H1 (cell line): ENCODE data around the gene TXNIP. TPM values are rescaled to one million over a fixed set of nuclear protein-coding genes. Genes with fewer than 3 reads are reported as not detected.

Source experiments
- CTCF ChIA-PET: fragments of 300-600 bp; sonication (Branson Sonifier 250); formaldehyde crosslinking; loops from one replicate; lab custom pipeline; 2021; ENCODE audit not compliant: partially characterized antibody; lab: Charles Lee
- POLR2A ChIA-PET: fragments of 300-600 bp; sonication (Branson Sonifier 250); formaldehyde crosslinking; loops from one replicate; lab custom pipeline; 2021; ENCODE audit warnings: inconsistent platforms; ENCODE audit not compliant: partially characterized antibody; lab: Charles Lee
- DNase-seq, 2 experiments: peaks; one replicate each; pipeline versions ENCODE4 v3.0.0 to v3.0.0-alpha.2; 2010 to 2022; ENCODE audit warnings: low spot score in 2 of 2, low read depth in 1 of 2, mixed read lengths in 1 of 2
- FAIRE-seq: peaks from 2 replicates; lab custom pipeline; 2011; peaks lifted over from hg19 to GRCh38; lab: Jason Lieb, UNC
- H2AFZ ChIP-seq: 2 replicates; pipeline ENCODE4 v1.8.1; 2012; ENCODE audit warnings: low read length, inconsistent platforms
- H2AK5ac ChIP-seq: 2 replicates; pipeline ENCODE4 v1.6.1; 2013; ENCODE audit warnings: low read depth, low read length
- H2BK120ac ChIP-seq: replicated peaks from 2 replicates; pipeline ENCODE3; 2013; ENCODE audit warnings: low read depth, low read length, inconsistent platforms
- H2BK12ac ChIP-seq: 2 replicates; pipeline ENCODE4 v1.6.1; 2013; ENCODE audit warnings: low read depth, low read length
- H2BK15ac ChIP-seq: 2 replicates; pipeline ENCODE4 v1.6.1; 2013; ENCODE audit warnings: low read length
- H2BK20ac ChIP-seq: 2 replicates; pipeline ENCODE4 v1.6.1; 2013; ENCODE audit warnings: low read length
- H2BK5ac ChIP-seq: 2 replicates; pipeline ENCODE4 v1.6.1; 2013; ENCODE audit warnings: low read depth, low read length
- H3K14ac ChIP-seq: 2 replicates; pipeline ENCODE4 v1.6.1; 2013; ENCODE audit warnings: inconsistent platforms; ENCODE audit not compliant: insufficient read length
- H3K18ac ChIP-seq: 2 replicates; pipeline ENCODE4 v1.6.1; 2013; ENCODE audit warnings: low read length; ENCODE audit errors: extremely low read depth
- H3K23ac ChIP-seq: 2 replicates; pipeline ENCODE4 v1.6.1; 2013; ENCODE audit warnings: inconsistent platforms; ENCODE audit not compliant: insufficient read length
- H3K23me2 ChIP-seq: 2 replicates; pipeline ENCODE4 v1.6.1; 2013; ENCODE audit warnings: low read depth, low read length
- H3K27ac ChIP-seq: 2 replicates; pipeline ENCODE4 v1.6.1; 2011; ENCODE audit warnings: low read depth, low read length, inconsistent platforms
- H3K27me3 ChIP-seq, 4 experiments: replicated peaks in 1 of 4; 1 replicate in 1 of 4; 2 replicates in 3 of 4; pipeline versions ENCODE4 v1.6.1 to v1.8.1; 2011 to 2013; ENCODE audit warnings: low read length in 3 of 4, mild to moderate bottlenecking in 3 of 4, inconsistent platforms in 2 of 4, mixed read lengths in 2 of 4, moderate library complexity in 1 of 4; ENCODE audit not compliant: control insufficient read depth in 3 of 4, insufficient read depth in 3 of 4; ENCODE audit errors: extremely low read depth in 1 of 4
- H3K36me3 ChIP-seq, 4 experiments: 2 replicates each; pipeline versions ENCODE4 v1.6.1 to v1.8.1; 2011 to 2013; ENCODE audit warnings: mild to moderate bottlenecking in 4 of 4, low read length in 3 of 4, moderate library complexity in 2 of 4, control low read depth in 1 of 4, inconsistent platforms in 1 of 4; ENCODE audit not compliant: insufficient read depth in 4 of 4, control insufficient read depth in 2 of 4
- H3K4ac ChIP-seq: replicated peaks from 2 replicates; pipeline ENCODE3; 2013; ENCODE audit warnings: low read length, low read depth, mixed read lengths, inconsistent platforms; ENCODE audit not compliant: insufficient read length
- H3K4me1 ChIP-seq, 4 experiments: replicated peaks in 1 of 4; 1 replicate in 1 of 4; 2 replicates in 3 of 4; pipeline versions ENCODE4 v1.6.1 to v1.8.1; 2011 to 2013; ENCODE audit warnings: low read length in 3 of 4, inconsistent platforms in 2 of 4, mixed read lengths in 1 of 4; ENCODE audit not compliant: insufficient read depth in 4 of 4, control insufficient read depth in 3 of 4
- H3K4me2 ChIP-seq, 2 experiments: 2 replicates each; pipeline versions ENCODE4 v1.6.1 to v1.8.1; 2011 to 2013; ENCODE audit warnings: low read depth in 2 of 2, low read length in 2 of 2, control low read depth in 1 of 2, inconsistent platforms in 1 of 2, mild to moderate bottlenecking in 1 of 2; ENCODE audit not compliant: insufficient read depth in 1 of 2
- H3K4me3 ChIP-seq, 4 experiments: fragments of 200-600, 300-600 bp in 1 of 4; sonication (generic), shearing (Covaris generic), sonication (Bioruptor Twin) in 1 of 4; 2 replicates each; pipeline versions ENCODE4 v1.5.1 to v1.8.1; 2011 to 2016; ENCODE audit warnings: low read length in 4 of 4, low read depth in 3 of 4, control low read depth in 2 of 4, inconsistent platforms in 2 of 4, mild to moderate bottlenecking in 2 of 4, mixed read lengths in 1 of 4, moderate library complexity in 1 of 4; ENCODE audit not compliant: insufficient read depth in 2 of 4; ENCODE audit errors: extremely low read depth in 1 of 4
- H3K56ac ChIP-seq: replicated peaks from 2 replicates; pipeline ENCODE3; 2013; ENCODE audit warnings: low read depth, mild to moderate bottlenecking, mixed read lengths, low read length, inconsistent platforms; ENCODE audit not compliant: insufficient read length
- H3K79me1 ChIP-seq: 2 replicates; pipeline ENCODE4 v1.6.1; 2013; ENCODE audit warnings: low read depth, low read length, control low read depth
- H3K79me2 ChIP-seq, 2 experiments: 2 replicates each; pipeline versions ENCODE4 v1.6.1 to v1.8.1; 2012 to 2013; ENCODE audit warnings: low read length in 2 of 2, mild to moderate bottlenecking in 2 of 2, inconsistent platforms in 1 of 2; ENCODE audit not compliant: insufficient read depth in 2 of 2, control insufficient read depth in 1 of 2
- H3K9ac ChIP-seq, 4 experiments: replicated peaks in 1 of 4; 1 replicate in 1 of 4; 2 replicates in 3 of 4; pipeline versions ENCODE4 v1.6.1 to v1.8.1; 2011 to 2013; ENCODE audit warnings: low read depth in 3 of 4, low read length in 3 of 4, control low read depth in 2 of 4, mild to moderate bottlenecking in 2 of 4, moderate library complexity in 2 of 4, inconsistent platforms in 1 of 4; ENCODE audit errors: extremely low read depth in 1 of 4
- H3K9me3 ChIP-seq, 2 experiments: 2 replicates each; pipeline versions ENCODE4 v1.6.1 to v1.8.1; 2012 to 2013; ENCODE audit warnings: mild to moderate bottlenecking in 2 of 2, moderate library complexity in 2 of 2, control low read depth in 1 of 2, inconsistent platforms in 1 of 2, low read depth in 1 of 2, low read length in 1 of 2, mixed read lengths in 1 of 2; ENCODE audit not compliant: insufficient read depth in 2 of 2
- H4K20me1 ChIP-seq, 2 experiments: replicated peaks in 1 of 2; 2 replicates each; pipeline versions ENCODE3 to v1.8.1; 2011 to 2013; ENCODE audit warnings: inconsistent platforms in 2 of 2, low read length in 2 of 2, mild to moderate bottlenecking in 1 of 2; ENCODE audit not compliant: insufficient read depth in 2 of 2, control insufficient read depth in 1 of 2
- H4K5ac ChIP-seq: 2 replicates; pipeline ENCODE4 v1.6.1; 2013; ENCODE audit warnings: low read length, low read depth, mixed read lengths, inconsistent platforms; ENCODE audit not compliant: insufficient read length
- H4K8ac ChIP-seq: 2 replicates; pipeline ENCODE4 v1.8.0; 2013; ENCODE audit warnings: mild to moderate bottlenecking, moderate library complexity, low read length, inconsistent platforms; ENCODE audit not compliant: insufficient read depth; ENCODE audit errors: extremely low read depth
- H4K91ac ChIP-seq: replicated peaks from 2 replicates; pipeline ENCODE3; 2013; ENCODE audit warnings: low read length, mixed read lengths, inconsistent platforms; ENCODE audit not compliant: insufficient read length
- BACH1 ChIP-seq: IDR thresholded peaks from 2 replicates; pipeline ENCODE4 v1.6.1; 2012; ENCODE audit warnings: low read length, improper control_type of control experiment
- CBX8 ChIP-seq: fragments of 300-800, 300-1000 bp; sonication (generic); IDR thresholded peaks from 2 replicates; pipeline ENCODE4 v1.7.1; 2016; ENCODE audit warnings: low read depth, low read length, borderline replicate concordance
- MAFK ChIP-seq: IDR thresholded peaks from 2 replicates; pipeline ENCODE4 v1.6.1; 2012; ENCODE audit warnings: low read depth, mild to moderate bottlenecking, improper control_type of control experiment, low read length
- NANOG ChIP-seq: IDR thresholded peaks from 2 replicates; pipeline ENCODE4 v1.6.1; 2011; ENCODE audit warnings: low read length, low read depth, mild to moderate bottlenecking, inconsistent platforms; ENCODE audit not compliant: insufficient read depth, poor library complexity, severe bottlenecking
- POLR2A ChIP-seq, 2 experiments: IDR thresholded peaks; 1 replicate in 1 of 2; 2 replicates in 1 of 2; pipeline ENCODE4 v1.6.1; 2011; ENCODE audit warnings: low read depth in 2 of 2, low read length in 2 of 2, mild to moderate bottlenecking in 2 of 2; ENCODE audit errors: control extremely low read depth in 1 of 2
- SP2 ChIP-seq: IDR thresholded peaks from 2 replicates; pipeline ENCODE4 v1.6.1; 2012; ENCODE audit warnings: mild to moderate bottlenecking, low read length, inconsistent platforms
- WGBS, 2 experiments: shearing (Covaris generic) in 1 of 2; methylation state at CpG; one replicate each; pipeline versions ENCODE4 v1.1.6 to v1.1.7; 2013 to 2015; ENCODE audit warnings: low lambda C conversion rate in 2 of 2, mixed read lengths in 2 of 2, inconsistent platforms in 1 of 2, low coverage in 1 of 2, missing lambda C conversion rate in 1 of 2; ENCODE audit not compliant: insufficient replicate concordance in 2 of 2, insufficient coverage in 1 of 2, insufficient read length in 1 of 2; ENCODE audit errors: extremely low coverage in 1 of 2, missing lambda C conversion rate in 1 of 2; 5-methylcytosine and 5-hydroxymethylcytosine counted together
- polyA plus RNA-seq, 7 experiments: library from polyadenylated mRNA; depleted of rRNA in 3 of 7; stranded (reverse) in 5 of 7; unstranded in 2 of 7; fragments of >200 nt in 5 of 7; fragments of 200-250 nt in 2 of 7; gene quantifications; 1 replicate in 5 of 7; 2 replicates in 1 of 7; 4 replicates in 1 of 7; pipeline versions ENCODE4 v1.2.1 to v1.2.3, GENCODE V29; 2011 to 2013; ENCODE audit warnings: missing spikeins in 2 of 7, mixed read lengths in 2 of 7
- total RNA-seq: library from RNA; stranded (reverse); fragmentation: NEBNext Ultra II Directional; extraction: Animal tissue kit (Norgen Biotek cat#: 25700); gene quantifications from 2 replicates; pipeline ENCODE4 v1.2.1, GENCODE V29; 2021

Gene TXNIP
- total and polyA plus RNA-seq, 2 of the 8 experiments (the other 6 are each of a cell fraction or from before 2014, with no cell fraction given) = 12.3 to 56.8 TPM

DNA sequence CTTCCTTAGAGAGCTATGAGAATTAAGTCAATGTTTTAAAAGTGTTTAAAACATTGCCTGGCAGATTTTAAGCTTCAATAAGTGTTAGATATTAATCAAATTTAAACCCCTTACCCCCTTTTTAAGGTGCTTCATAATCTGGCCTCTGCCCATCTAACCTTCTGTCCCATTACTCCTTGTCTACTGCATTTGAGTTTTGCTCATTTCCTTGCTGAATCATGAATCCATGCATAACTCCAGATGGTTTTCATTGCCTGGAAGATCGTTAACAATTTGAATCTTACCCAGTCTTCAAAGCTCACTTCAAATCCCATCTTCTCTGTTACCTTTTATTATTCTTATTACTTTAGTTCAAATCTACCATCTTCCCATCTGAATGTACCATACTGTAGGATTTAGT lies 20.5 kb upstream of the TXNIP start:
- Histone ChIP-seq H4K5ac (no peak overlapping the region), H2BK5ac (no peak overlapping the region), H2BK20ac (no peak overlapping the region), H2BK120ac (no peak overlapping the region), H3K27ac (no peak overlapping the region), H3K23me2 (peaks cover 4% of the 10 kb centered on the region), H4K8ac (no peak overlapping the region), H3K4me3 (no peak overlapping the region), H2AFZ (no peak overlapping the region), H3K4ac (no peak overlapping the region), H3K79me2 (no peaks in the 10 kb centered on the region), H2BK15ac (no peak overlapping the region), H3K56ac (no peak overlapping the region), H3K4me1 (peaks cover 4 to 9% (median 6%) of the 10 kb centered on the region in 4 experiments), H2AK5ac (no peak overlapping the region), H3K9ac (no peak overlapping the region), H3K79me1 (no peaks in the 10 kb centered on the region), H3K14ac (no peak overlapping the region), H2BK12ac (no peak overlapping the region), H4K91ac (no peak overlapping the region), H3K27me3 (peaks cover 6 to 30% (median 24%) of the 10 kb centered on the region in 4 experiments), H3K23ac (no peak overlapping the region), H4K20me1 (no peaks in the 10 kb centered on the region), H3K36me3 (no peaks in the 10 kb centered on the region), H3K4me2 (no peak overlapping the region), H3K18ac (no peak overlapping the region), H3K9me3 (no peaks in the 10 kb centered on the region)
- ChIA-PET CTCF (interaction anchor here (0.8 to 6.9 kb wide), 9 partner anchors 9 to 171 kb away, joined by 3 to 58 read pairs (median 4); partner anchors contain the start of gene NUDT17), POLR2A (interaction anchor here (1.2 to 5.5 kb wide), 3 partner anchors 11 to 34 kb away, joined by 4 to 29 read pairs (median 4); no protein-coding TSS in a partner anchor)
- 95% methylated on average over 1 of the region's 1 CpG; no CpG with 5 or more reads in 1 of the 2 experiments for WGBS, 2 experiments
- FAIRE-seq (no peak), DNase-seq (no peak)
- no peak for TF ChIP-seq SP2
- TF ChIP-seq MAFK = no peak
- no peak for TF ChIP-seq NANOG
- TF ChIP-seq BACH1 = no peak
- no peak for TF ChIP-seq CBX8
- no peak for TF ChIP-seq POLR2A (IDR thresholded peaks at IDR 0.05; ENCODE audit: control extremely low read depth in 1 of 2, low read depth in 2 of 2, low read length in 2 of 2)
